NCI-H146 treated with DMSO at 0.1 percent for 48 hours (cell line): ENCODE data around the gene IDI2.

Experiments
- DNase-seq: peaks from one replicate; lab custom pipeline; 2025; ENCODE audit not compliant: unreplicated experiment; lab: John Stamatoyannopoulos, UW

The IDI2 gene

DNA sequence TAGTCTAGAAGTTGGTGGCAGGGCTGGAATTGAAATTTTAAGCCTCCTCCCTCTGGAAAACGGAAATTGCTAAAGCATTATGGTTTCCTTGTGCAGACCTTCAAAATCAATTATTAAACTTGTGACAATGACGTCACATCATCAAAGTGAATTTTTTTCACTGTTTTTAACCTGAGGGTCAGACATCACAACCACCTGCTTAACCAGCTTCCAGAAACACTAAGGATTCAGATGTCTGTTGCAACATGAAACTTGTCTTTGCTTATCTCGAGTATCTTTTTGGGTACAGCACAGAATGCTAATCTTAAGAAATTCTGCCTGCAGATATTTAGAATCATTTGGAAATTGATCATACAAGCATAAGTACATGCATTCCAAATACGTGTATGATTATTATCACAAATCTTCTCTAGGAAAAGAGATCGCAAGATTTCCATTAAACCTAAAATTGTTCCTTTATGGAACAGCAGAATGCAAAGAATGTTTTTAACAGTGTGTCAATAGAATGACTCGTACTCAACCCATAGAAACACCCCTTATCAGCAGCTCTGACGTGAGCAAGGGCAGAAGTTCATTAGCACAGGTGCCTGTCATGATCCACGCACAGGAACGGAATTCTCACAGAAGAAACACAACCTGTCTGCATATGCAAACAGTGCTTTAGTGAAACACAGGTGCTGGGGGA is 41.5 kb downstream of the IDI2 start:
- DNase-seq, result no peak

GRCh38 chr10:983401-983800 is 42.3 kb downstream of the IDI2 start:
- DNase-seq, result no peak

- no peak for DNase-seq
Observed at GRCh38 chr10:980468-981093, 45.1 kb downstream of the IDI2 start.

GRCh38 chr10:978826-979421 is 46.7 kb downstream of the IDI2 start:
- DNase-seq, result no peak

DNA sequence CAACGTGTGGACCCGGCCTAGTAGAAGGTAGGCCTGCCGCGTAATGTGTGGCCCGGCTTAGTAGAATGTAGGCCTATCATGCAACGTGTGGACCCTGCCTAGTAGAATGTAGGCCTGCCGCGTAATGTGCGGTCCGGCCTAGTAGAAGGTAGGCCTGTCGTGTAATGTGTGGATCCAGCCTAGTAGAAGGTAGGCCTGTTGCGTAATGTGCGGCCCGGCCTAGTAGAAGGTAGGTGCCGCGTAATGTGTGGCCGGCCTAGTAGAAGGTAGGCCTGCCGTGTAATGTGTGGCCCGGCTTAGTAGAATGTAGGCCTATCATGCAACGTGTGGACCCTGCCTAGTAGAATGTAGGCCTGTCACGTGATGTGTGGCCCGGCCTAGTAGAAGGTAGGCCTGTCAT is 49.3 kb downstream of the IDI2 start:
- DNase-seq, result no peak

- DNase-seq, result peak; percentile 25
Observed at GRCh38 chr10:974785-975074, 50.9 kb downstream of the IDI2 start.

DNA sequence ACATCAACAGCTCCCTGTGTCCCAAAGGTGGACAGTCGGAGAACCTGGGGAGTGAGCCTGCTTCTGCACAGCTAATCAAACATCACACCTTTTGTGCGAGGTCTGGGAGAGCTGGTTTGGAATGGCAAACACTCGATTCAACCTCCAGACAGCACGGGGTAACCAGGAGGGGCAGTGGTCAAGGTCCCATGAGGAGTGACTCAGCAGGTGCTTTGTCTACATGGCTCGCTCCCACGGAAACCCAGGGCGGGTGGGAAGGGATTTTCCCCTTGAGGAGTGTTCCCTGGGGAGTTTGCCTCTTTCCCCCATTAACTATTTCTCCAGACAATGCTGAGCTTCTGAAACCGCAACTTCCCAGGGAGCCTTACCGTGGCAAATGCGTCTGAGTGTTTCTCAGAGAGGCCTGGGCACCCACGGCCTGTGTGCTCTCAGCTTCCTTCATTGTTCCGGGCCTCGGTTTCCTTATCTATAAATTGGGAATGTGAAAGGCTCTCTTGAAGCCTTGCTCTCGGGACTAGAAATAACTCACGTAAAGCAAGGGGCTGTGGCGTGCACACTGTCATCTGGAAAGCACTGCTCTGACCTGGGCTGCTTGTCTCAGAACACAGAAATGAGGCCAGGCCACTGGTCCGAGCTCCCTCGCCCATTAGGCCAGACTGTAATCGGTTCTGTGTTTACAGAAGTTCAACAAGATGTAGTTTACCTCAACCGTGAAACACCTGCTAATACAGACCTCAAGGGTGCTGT is 51.4 kb downstream of the IDI2 start:
- DNase-seq, result no peak

DNA sequence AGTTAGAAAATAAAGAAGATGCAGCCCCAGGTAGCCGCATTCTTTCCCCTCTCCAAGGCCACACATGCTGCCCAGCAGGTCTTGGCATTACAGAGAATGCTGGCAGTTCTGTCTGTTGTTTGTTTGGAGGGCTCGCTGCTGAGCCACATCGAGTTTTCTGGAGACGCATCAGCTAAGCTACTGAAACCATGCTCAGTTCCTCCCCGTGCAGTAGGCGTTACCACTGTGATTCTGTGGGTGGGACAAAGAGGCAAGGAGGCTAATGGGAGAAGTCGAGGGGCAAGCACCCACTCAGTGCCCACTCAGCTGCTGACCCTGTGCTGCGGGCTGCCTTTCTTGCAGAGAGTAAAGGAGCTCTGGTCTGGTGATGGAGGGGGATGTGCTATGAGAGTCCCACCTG is 52.9 kb downstream of the IDI2 start:
- no peak for DNase-seq

- no peak for DNase-seq
Observed at GRCh38 chr10:971613-972012, 54.0 kb downstream of the IDI2 start.

GRCh38 chr10:971150-971542 is 54.5 kb downstream of the IDI2 start:
- no peak for DNase-seq

GRCh38 chr10:970311-971149 is 55.1 kb downstream of the IDI2 start:
- DNase-seq, result peak; percentile 85

GRCh38 chr10:969473-970150 is 56.0 kb downstream of the IDI2 start:
- DNase-seq, result no peak
